Adrenal gland (tissue), 12 donors: ENCODE measurements around the gene ZBTB32. TPM values are rescaled to one million over a fixed set of nuclear protein-coding genes. Genes with fewer than 3 reads are reported as not detected.

Experiments
- DNase-seq, 7 donors: peaks; one replicate each; pipeline ENCODE4 v3.0.0-alpha.2; 2019 to 2020
- H3K27ac ChIP-seq, 5 donors: fragments of 200-600 bp; sonication (generic) in 4 of 5; 1 replicate in 3 of 5; 2 replicates in 2 of 5; pipeline versions ENCODE4 v1.5.1 to v1.8.0; 2016 to 2020; ENCODE audit warnings: mild to moderate bottlenecking in 1 of 5
- H3K27me3 ChIP-seq: fragments of 200-600 bp; 2 replicates; pipeline ENCODE4 v1.8.0; 2021
- H3K36me3 ChIP-seq, 2 donors: fragments of 200-600 bp; replicated peaks in 1 of 2; 1 replicate in 1 of 2; 2 replicates in 1 of 2; pipeline versions ENCODE4 v1.5.1 to v1.8.0; 2018 to 2022
- H3K4me1 ChIP-seq, 2 donors: fragments of 200-600 bp; replicated peaks in 1 of 2; 1 replicate in 1 of 2; 2 replicates in 1 of 2; pipeline versions ENCODE4 v1.5.1 to v1.8.0; 2018 to 2021
- H3K4me3 ChIP-seq, 4 donors: fragments of 200-600 bp; sonication (generic) in 3 of 4; one replicate each; pipeline ENCODE4 v1.5.1; 2016 to 2018
- H3K9me3 ChIP-seq, 3 donors: fragments of 200-600 bp; sonication (generic) in 1 of 3; replicated peaks in 1 of 3; 1 replicate in 2 of 3; 2 replicates in 1 of 3; pipeline versions ENCODE4 v1.5.1 to v1.8.0; 2016 to 2021
- POLR2A ChIP-seq, 2 donors: fragments of 450-650 bp; IDR thresholded peaks; one replicate each; pipeline ENCODE4 v1.6.1; 2017; ENCODE audit warnings: antibody characterized with exemption in 2 of 2, mild to moderate bottlenecking in 2 of 2, moderate library complexity in 1 of 2
- WGBS, 4 donors: extraction: QIAGEN DNeasy Blood & Tissue Kit in 2 of 4; methylation state at CpG; one replicate each; pipeline versions ENCODE4 v1.1.5 to v1.1.7; 2013 to 2017; 5-methylcytosine and 5-hydroxymethylcytosine counted together
- intact Hi-C, 2 donors: fragments of 100-400 bp; cut with DNase I; formaldehyde crosslinking; loops; one replicate each; pipeline versions ENCODE4 v1.14.1 to v1.15.0; 2022 to 2023
- polyA plus RNA-seq, 3 donors: library from polyadenylated mRNA; stranded (reverse); fragments of 200-250 nt in 2 of 3; fragments of 350-450 nt in 1 of 3; fragmentation: Illumina TruSeq in 1 of 3; extraction: RNeasy Lipid Tissue Mini Kit (QIAGEN cat#74804) in 1 of 3; gene quantifications; one replicate each; pipeline ENCODE4 v1.2.3, GENCODE V29; 2013 to 2014
- total RNA-seq, 9 donors: library from RNA; depleted of rRNA in 4 of 9; stranded (reverse); fragments of >200 nt in 4 of 9; fragments of 120-200 nt in 1 of 9; fragmentation: NEBNext Ultra II Directional in 1 of 9; extraction: Animal tissue kit (Norgen Biotek cat#: 25700) in 1 of 9; gene quantifications; one replicate each; pipeline versions ENCODE4 v1.1.0 to v1.2.4, GENCODE V29; 2013 to 2023
- TF ChIP-seq, protein P1 (sequence below), 6 experiments: fragments of 450-650 bp in 4 of 6; fragments of 200-600 bp in 2 of 6; sonication (generic) in 1 of 6; IDR thresholded peaks; 1 replicate in 5 of 6; 2 replicates in 1 of 6; pipeline versions ENCODE4 v1.5.1 to v1.8.0; 2016 to 2021; ENCODE audit warnings: antibody characterized with exemption in 6 of 6, mild to moderate bottlenecking in 2 of 6, moderate library complexity in 1 of 6
- donor health status: healthy with polysubstance abuse.
- donor health status: Bipolar disorder and iron deficiency.
- donor health status: DM: yes; HTN: yes; CAD: no.
- donor health status: DM: no; HTN: no; CAD: no.
- donor health status: DM: no; HTN: no; CAD: no.
- donor health status: DM: yes; HTN: yes; CAD: no.

ZBTB32 gene
- total and polyA plus RNA-seq, 12 donors, result 0.27 to 0.40 (median 0.38) TPM; not detected in 9

DNA sequence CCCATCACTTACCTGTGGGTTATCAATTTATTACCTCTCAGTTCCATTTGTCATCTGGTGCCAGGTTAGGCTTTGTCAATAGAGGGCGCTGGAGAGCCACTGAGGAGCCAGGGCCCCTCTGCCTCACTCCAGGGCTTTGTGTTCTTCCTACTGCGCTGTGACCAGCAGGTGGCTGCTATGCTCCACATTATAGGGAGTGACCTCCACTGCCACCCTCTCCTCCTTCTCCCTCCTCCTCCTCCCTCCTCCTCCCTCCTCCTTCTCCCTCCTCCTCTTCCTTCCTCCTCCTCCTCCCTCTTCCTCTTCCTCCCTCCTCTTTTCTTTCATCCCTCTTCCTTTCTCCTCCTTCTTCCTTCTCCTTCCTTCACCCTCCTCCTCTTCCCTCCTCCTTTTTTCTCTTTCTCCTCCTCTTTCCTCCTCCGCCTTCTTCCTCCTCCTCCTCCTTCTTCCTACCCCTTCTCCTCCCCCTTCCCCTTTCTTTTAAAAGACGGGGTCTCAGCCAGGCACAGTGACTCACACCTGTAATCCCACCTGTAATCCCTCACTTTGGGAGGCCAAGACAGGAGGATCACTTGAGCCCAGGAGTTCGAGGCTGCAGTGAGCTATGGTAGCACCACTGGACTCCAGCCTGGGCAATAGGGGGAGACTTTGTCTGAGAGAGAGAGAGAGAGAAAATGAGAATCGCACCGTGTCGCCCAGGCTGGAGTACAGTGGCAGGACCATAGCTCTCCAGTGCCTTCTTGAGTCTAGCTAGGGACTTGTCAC lies 10.3 kb upstream of the ZBTB32 start:
- WGBS, 4 donors, result 31 to 37% (median 31%) methylated on average over 8 of the region's 8 CpGs
- TF ChIP-seq, protein P1, sequence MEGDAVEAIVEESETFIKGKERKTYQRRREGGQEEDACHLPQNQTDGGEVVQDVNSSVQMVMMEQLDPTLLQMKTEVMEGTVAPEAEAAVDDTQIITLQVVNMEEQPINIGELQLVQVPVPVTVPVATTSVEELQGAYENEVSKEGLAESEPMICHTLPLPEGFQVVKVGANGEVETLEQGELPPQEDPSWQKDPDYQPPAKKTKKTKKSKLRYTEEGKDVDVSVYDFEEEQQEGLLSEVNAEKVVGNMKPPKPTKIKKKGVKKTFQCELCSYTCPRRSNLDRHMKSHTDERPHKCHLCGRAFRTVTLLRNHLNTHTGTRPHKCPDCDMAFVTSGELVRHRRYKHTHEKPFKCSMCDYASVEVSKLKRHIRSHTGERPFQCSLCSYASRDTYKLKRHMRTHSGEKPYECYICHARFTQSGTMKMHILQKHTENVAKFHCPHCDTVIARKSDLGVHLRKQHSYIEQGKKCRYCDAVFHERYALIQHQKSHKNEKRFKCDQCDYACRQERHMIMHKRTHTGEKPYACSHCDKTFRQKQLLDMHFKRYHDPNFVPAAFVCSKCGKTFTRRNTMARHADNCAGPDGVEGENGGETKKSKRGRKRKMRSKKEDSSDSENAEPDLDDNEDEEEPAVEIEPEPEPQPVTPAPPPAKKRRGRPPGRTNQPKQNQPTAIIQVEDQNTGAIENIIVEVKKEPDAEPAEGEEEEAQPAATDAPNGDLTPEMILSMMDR (IDR thresholded peaks at IDR 0.05), result peak; percentile 96 to 100 (median 98)
- peak in 1 of 2 donors; percentile 12 for TF ChIP-seq POLR2A (IDR thresholded peaks at IDR 0.05)
- intact Hi-C loops, result loop anchor here in 1 of 2 donors (2.0 to 10.0 kb wide), 2 partner anchors 23 to 241 kb away; partner anchors contain the start of gene LRFN3
- no peaks in the 10 kb centered on the region for H3K9me3 ChIP-seq
- DNase-seq, result peak; percentile 87 to 96 (median 90)
- no peaks in the 10 kb centered on the region for H3K27me3 ChIP-seq
- H3K4me1 ChIP-seq, result no peaks in the 10 kb centered on the region
- H3K27ac ChIP-seq, result no peak overlapping the region
- H3K36me3 ChIP-seq, result no peaks in the 10 kb centered on the region
- no peak overlapping the region for H3K4me3 ChIP-seq

DNA sequence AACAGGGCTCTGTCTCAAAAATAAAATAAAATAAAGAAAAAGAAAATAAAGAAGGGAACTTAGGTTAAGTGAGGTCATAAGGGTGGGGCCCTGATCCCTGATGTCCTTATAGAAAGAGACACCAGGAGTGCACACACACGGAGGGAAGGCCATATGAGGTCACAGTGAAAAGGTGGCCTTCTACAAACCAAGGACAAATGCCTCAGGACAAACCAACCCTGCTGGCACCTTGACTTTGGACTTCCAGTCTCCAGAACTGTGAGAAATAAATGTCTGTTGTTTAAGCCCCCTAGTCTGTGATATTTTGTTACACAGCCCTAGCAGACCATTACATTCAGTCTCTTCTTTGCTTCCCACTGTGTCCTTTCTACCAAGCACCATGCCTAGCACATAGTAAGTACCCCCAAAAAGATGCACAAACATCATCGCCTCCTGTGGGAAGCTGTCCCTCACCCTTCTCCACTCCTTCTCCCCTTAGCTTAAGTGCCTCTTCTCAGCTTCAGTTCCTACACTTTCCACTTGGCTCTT lies 8.4 kb upstream of the ZBTB32 start:
- no peak for DNase-seq
- no peak overlapping the region for H3K4me3 ChIP-seq
- H3K27me3 ChIP-seq, result no peaks in the 10 kb centered on the region
- no peaks in the 10 kb centered on the region for H3K4me1 ChIP-seq
- no peaks in the 10 kb centered on the region for H3K36me3 ChIP-seq
- no peak overlapping the region for H3K27ac ChIP-seq
- H3K9me3 ChIP-seq, result no peaks in the 10 kb centered on the region
- intact Hi-C loops, result loop anchor here in 1 of 2 donors (2.0 to 10.0 kb wide), 2 partner anchors 21 to 239 kb away; partner anchors contain the start of gene LRFN3
- TF ChIP-seq POLR2A (IDR thresholded peaks at IDR 0.05), result no peak
- TF ChIP-seq, protein P1 (IDR thresholded peaks at IDR 0.05), result no peak
- WGBS, 4 donors, result 65 to 80% (median 71%) methylated on average over 2 of the region's 2 CpGs

DNA sequence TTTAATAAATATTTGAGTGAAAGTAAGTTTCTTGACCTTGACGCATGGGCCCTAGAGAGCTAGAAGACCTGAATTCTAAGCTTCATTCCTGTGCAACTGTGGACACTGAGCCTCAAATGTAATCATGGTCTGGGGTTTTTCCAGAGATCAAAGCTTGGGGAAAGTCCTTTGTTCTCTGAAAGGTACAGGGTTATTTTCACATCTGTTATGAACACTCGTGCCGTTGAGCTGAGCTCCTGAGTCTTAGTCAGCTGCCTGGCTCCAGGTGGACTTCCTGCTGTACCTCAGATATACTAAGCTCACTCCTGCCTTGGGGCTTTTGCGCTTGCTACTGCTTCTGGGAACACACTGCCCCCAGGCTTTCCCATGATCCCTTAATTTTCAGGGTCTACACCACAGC lies 7.5 kb upstream of the ZBTB32 start:
- intact Hi-C loops, result loop anchor here in 1 of 2 donors (10.0 kb wide), 1 partner anchor 238 kb away; the partner anchor contains the start of gene LRFN3
- Histone ChIP-seq H3K9me3 (no peaks in the 10 kb centered on the region), H3K36me3 (no peaks in the 10 kb centered on the region), H3K27ac (no peak overlapping the region), H3K27me3 (no peaks in the 10 kb centered on the region), H3K4me1 (peaks cover 0 to under 1% of the 10 kb centered on the region in 2 donors), H3K4me3 (no peak overlapping the region)
- DNase-seq, result no peak
- WGBS, 4 donors, result 53 to 70% (median 67%) methylated on average over 4 of the region's 4 CpGs
- TF ChIP-seq POLR2A (IDR thresholded peaks at IDR 0.05), result no peak
- TF ChIP-seq, protein P1 (IDR thresholded peaks at IDR 0.05), result no peak

DNA sequence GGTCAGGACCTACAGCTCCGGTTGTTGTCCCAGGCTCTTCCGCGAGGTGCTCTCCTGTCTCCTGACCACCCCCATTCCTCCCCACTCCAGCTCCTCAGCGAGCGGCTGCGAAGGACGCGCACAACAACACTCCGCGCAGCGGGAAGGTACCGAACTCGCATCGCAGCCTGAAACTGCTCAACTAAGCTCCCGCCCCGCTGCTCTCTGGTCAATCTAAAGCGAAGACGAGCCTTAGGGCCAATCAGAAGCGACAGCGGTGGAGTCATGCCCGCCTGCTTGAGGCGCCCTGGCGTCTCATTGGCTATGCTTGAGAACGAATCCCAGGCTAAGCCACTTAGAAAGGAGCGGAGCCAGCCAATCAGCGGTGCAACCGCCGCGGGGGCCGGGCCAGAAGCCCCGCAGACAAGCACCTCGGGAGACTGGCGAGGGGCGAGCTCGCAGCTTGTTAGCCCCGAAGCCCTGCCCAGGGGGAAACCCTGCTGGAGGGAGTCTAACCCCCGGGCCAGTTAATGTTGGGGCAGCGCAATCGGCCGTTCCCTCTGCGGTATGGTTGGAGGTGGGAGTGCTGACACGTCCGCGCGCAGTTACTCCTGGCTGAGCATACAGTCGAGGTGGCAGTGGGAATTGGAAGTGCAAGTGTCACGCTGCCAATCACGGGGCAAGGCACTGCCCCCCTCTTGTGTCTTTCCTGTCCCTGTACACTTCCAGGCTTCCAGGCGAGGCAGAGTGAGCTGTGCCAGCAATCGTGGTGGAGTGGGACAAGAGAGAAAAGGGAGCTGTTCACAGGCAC lies 1.9 kb upstream of the ZBTB32 start:
- no peak overlapping the region for H3K27ac ChIP-seq
- 0 to 2% (median 1%) methylated on average over 26 to 50 of the region's 50 CpGs for WGBS, 4 donors
- no peaks in the 10 kb centered on the region for H3K27me3 ChIP-seq
- H3K4me1 ChIP-seq, result peaks cover 0 to 9% of the 10 kb centered on the region in 2 donors
- no peak for TF ChIP-seq POLR2A (IDR thresholded peaks at IDR 0.05)
- peak overlapping the region in 2 of 4 donors; percentile 24 to 64 for H3K4me3 ChIP-seq
- no peaks in the 10 kb centered on the region for H3K9me3 ChIP-seq
- intact Hi-C loops, result loop anchor here in 1 of 2 donors (10.0 kb wide), 1 partner anchor 112 kb away; the partner anchor contains the start of gene PRODH2
- no peaks in the 10 kb centered on the region for H3K36me3 ChIP-seq
- DNase-seq, result peak; percentile 91 to 98 (median 95)
